Measurements from ENCODE around the gene TMPRSS9.

Gene TMPRSS9

DNA sequence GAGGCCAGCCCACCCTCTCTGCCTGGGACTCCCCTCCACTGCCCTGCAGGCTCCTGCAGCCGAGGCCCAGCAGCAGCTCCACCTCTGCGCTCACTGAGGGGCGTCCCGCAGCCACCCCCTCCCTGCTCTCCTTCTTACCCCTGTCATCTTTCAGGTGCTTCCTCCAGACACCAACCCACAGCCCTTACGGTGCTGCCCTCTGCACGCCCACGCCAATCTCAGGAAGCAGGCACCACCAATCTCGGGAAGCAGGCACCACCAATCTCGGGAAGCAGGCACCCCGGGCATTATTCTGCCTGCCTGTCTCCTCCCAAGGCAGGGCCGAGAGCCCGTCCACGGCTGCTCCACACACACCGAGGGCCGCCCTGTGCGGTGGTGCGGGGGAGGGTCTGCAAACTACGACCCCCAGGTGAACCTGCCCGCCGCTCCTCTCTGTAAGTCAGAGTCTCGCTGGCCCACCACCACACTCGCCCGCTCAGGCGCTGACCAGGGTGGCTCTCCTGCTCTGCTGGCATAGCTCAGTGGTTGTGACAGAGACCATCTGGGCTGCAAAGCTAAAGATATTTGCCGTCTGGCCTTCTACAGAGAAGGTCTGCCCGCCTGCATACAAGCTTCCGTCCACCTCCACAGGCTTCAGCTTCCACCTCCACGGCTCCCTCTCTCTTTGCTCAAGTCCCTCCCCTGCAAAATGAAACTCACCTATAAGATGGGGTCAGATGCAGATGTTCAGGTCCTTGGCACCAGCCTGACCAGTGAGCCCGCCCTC, 34.6 kb upstream of the TMPRSS9 start:
- H3K4me3 Mint-ChIP-seq, result peak overlapping the region; percentile 72
- H3K27ac Mint-ChIP-seq, result no peak overlapping the region
- H3K9me3 Mint-ChIP-seq (ENCODE audit: low read depth), result no peaks in the 10 kb centered on the region
- H3K27me3 Mint-ChIP-seq, result no peaks in the 10 kb centered on the region
- peaks cover 47% of the 10 kb centered on the region for H3K4me1 Mint-ChIP-seq (ENCODE audit: low read depth)
- H3K36me3 Mint-ChIP-seq, result peaks cover 4% of the 10 kb centered on the region

DNA sequence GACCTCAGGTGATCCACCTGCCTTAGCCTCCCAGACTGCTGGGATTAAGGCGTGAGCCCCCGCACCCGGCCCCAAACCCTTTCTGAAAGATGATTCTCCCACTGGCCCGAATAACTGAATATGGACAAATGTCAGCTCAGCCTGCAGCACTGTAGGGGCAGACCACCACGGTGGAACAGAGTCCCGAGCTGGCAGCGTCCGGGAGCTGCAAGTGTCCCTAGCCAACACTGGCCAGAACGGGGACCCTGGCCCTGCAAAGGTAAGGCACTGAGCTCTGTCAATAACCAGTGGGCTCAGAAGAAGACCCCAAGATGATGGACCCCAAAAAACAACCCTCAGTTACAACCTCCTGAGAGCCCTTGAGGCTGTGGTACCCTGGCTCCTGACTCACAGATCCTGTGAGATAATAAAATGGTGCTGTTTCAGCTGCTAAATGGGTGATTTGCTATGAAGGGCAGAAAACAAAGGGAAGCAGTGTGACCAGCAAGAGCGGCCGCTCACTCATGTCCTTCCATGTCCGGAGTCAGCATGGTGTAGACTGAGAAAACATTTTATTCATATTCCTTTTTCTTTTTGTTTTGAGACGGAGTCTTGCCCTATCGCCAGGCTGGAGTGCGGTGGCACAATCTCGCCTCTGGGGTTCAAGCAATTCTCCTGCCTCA, 33.2 kb upstream of the TMPRSS9 start:
- Mint-ChIP-seq H3K27me3 (no peaks in the 10 kb centered on the region), H3K4me3 (peak overlapping the region; percentile 98), H3K9me3 (ENCODE audit: low read depth) (no peaks in the 10 kb centered on the region), H3K36me3 (peaks cover 4% of the 10 kb centered on the region), H3K27ac (peak overlapping the region; percentile 99), H3K4me1 (ENCODE audit: low read depth) (peaks cover 61% of the 10 kb centered on the region)

DNA sequence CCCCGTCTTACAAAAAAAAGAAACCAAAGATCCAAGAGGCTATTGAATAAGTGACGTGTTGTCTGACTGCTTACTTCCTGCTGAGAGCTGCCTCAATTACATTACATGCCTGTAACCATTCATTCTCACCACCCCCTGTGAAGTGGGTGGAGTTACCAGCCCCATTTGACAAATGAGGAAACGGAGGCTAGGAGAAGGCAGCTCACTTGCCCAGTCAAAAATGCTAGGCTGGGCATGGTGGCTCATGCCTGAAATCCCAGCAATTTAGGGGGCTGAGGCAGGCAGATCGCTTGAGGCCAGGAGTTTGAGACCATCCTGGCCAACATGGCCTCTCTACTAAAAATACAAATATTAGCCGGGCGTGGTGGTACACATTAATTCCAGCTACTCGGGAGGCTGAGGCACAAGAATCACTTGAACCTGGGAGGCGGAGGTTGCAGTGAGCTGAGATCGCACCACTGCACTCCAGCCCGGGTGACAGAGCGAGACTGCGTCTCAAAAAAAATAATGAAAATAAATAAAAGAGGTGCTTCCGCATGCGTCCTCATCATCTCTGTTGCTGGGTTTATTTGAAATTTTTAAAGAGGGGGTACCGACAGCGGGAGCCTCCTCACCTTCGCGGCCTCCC, 32.2 kb upstream of the TMPRSS9 start:
- H3K27ac Mint-ChIP-seq, result peak overlapping the region; percentile 99
- H3K9me3 Mint-ChIP-seq (ENCODE audit: low read depth), result no peaks in the 10 kb centered on the region
- no peaks in the 10 kb centered on the region for H3K27me3 Mint-ChIP-seq
- H3K4me1 Mint-ChIP-seq (ENCODE audit: low read depth), result peaks cover 68% of the 10 kb centered on the region
- H3K4me3 Mint-ChIP-seq, result peak overlapping the region; percentile 98
- H3K36me3 Mint-ChIP-seq, result peaks cover 4% of the 10 kb centered on the region

DNA sequence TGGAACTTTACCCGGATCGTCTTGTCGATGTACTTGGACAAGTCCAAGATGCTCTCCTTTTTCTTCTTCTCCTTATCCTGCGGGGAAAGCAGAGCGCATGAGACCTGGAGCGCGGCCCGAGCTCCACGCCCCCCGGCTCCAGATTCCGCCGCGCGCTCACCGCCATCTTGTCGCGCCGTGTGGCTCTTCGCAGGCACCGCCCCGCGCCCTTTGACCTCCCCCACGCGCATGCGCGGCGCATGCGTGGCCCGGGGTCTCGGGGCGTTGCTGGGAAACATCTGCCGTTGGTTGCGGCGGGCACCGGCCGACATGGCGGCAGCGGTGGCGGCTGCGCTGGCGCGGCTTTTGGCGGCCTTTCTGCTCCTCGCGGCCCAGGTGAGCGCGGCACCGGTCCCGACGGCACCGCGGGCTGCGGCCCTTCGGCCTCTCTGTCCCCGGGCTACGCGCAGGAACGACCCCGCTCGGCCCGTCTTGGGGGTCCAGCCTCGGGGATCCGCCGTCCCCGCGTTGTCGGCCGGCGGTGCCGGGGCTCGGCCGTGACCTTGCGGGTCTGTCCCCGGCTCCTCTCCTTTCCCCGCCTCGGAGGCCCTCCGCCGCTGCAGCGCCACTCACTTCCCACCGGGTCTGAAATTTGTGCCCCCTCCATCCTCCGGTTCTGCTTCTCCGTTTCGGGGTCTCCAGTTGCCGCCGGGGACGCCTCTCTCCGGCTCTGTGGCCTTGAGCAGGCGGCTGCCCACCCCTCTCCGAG, 31.5 kb upstream of the TMPRSS9 start, which contains the start of the genes LSM7 and SPPL2B:
Gene LSM7 (minus strand): TSS at position 186 of the 748 bp plus-strand sequence. CDS start 20 bp downstream, at position 166.
Gene SPPL2B (plus strand): TSS at position 284 of the 748 bp plus-strand sequence. CDS start 26 bp downstream, at position 310.
- no peaks in the 10 kb centered on the region for H3K27me3 Mint-ChIP-seq
- H3K36me3 Mint-ChIP-seq, result peaks cover 4% of the 10 kb centered on the region
- H3K27ac Mint-ChIP-seq, result peak within 1 kb of the TSS; percentile 99
- H3K9me3 Mint-ChIP-seq (ENCODE audit: low read depth), result no peaks in the 10 kb centered on the region
- H3K4me3 Mint-ChIP-seq, result peak within 1 kb of the TSS; percentile 98
- peaks cover 70% of the 10 kb centered on the region for H3K4me1 Mint-ChIP-seq (ENCODE audit: low read depth)

DNA sequence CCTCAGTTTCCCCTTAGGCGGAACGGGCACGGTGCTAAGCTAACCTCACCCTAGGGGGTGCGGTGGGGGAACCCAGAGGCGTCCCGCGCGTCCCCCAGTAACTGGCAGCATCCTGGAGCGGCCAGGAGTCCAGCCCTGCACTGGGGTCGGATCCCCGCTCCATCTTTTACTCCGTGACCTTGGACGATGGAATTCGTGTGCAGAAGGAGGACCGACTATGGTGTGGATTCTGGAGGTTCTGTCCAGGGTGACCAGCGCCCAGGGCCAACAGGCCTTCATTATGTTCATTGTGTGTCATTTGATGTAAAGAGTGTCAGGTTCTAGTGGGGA, 31.0 kb upstream of the TMPRSS9 start:
- Mint-ChIP-seq H3K27ac (peak overlapping the region; percentile 94), H3K9me3 (ENCODE audit: low read depth) (no peaks in the 10 kb centered on the region), H3K4me1 (ENCODE audit: low read depth) (peaks cover 72% of the 10 kb centered on the region), H3K4me3 (peak overlapping the region; percentile 91), H3K36me3 (peaks cover 4% of the 10 kb centered on the region), H3K27me3 (no peaks in the 10 kb centered on the region)

DNA sequence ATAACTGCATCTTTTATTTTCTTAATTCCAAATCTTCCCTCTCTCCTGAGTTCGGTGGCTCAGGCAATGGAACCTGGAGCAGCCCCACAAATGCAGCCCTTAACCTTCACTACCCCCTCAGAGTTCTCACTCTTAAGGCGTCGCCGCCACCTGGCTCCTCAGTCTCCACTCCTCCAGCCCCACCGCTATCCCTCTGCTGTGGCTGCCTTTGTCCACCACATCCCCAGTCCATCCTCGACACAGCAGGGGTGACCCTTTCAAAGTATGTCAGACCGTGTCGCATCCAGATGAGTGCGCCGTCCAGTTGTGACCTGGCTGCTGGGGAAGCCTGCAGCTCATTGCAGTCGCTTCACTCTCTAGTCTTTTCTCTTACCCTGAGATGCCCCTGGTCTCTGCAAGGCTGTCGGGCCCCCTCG, 30.6 kb upstream of the TMPRSS9 start:
- H3K4me1 Mint-ChIP-seq (ENCODE audit: low read depth), result peaks cover 70% of the 10 kb centered on the region
- no peaks in the 10 kb centered on the region for H3K9me3 Mint-ChIP-seq (ENCODE audit: low read depth)
- peak overlapping the region; percentile 94 for H3K27ac Mint-ChIP-seq
- H3K27me3 Mint-ChIP-seq, result no peaks in the 10 kb centered on the region
- H3K36me3 Mint-ChIP-seq, result peaks cover 4% of the 10 kb centered on the region
- H3K4me3 Mint-ChIP-seq, result peak overlapping the region; percentile 91

DNA sequence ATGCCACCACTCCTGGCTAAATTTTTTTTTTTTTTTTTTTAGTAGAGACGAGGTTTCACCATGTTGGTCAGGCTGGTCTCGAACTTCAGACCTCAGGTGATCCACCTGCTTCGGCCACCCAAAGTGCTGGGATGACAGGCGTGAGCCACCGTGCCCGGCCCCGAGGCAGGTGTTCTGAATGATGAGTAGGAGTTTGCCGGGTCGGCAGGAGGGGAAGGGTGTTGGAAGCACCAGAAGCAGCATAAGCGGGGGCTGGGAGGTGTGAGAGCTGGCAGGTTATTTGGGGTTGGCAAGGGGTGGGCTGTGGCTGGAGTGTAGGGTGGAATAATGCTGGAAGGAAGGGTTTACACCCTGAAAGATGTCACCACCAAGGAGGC, 29.8 kb upstream of the TMPRSS9 start:
- peaks cover 65% of the 10 kb centered on the region for H3K4me1 Mint-ChIP-seq (ENCODE audit: low read depth)
- peaks cover 4% of the 10 kb centered on the region for H3K36me3 Mint-ChIP-seq
- H3K4me3 Mint-ChIP-seq, result peak overlapping the region; percentile 59
- no peaks in the 10 kb centered on the region for H3K9me3 Mint-ChIP-seq (ENCODE audit: low read depth)
- H3K27me3 Mint-ChIP-seq, result no peaks in the 10 kb centered on the region
- peak overlapping the region; percentile 92 for H3K27ac Mint-ChIP-seq

DNA sequence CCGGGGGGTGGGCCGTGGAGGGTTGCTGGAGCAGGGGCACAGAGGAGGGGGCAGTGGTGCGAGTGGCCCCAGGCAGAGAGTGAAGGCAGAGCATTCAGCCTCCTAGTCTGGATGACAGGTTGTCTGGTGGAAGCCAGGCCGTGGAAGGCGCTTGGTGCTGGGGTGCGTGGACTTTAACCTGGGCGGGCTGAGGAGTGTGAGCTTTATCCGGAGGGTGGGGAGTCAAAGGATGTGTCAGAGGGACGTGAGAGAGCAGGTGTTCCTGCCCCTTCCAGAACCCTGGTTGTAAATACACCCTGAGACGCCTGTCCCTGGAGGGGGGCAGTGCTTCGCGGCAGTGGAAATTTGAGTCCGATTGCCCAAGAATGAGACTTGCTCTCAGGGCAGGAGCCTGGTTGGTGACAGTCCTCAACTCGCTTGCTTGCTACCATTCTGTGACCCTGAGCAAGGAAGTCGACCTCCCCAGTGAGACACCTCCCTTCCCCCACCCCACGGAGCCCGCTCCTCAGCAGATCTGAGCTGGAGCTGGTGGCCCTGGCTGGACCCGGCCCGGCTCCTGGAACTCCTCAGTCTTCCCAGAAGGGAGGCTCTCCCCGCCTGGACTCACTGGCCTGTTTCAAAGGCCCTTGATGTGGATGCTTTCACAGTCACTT, 29.3 kb upstream of the TMPRSS9 start:
- H3K27me3 Mint-ChIP-seq, result no peaks in the 10 kb centered on the region
- peak overlapping the region; percentile 92 for H3K27ac Mint-ChIP-seq
- peak overlapping the region; percentile 59 for H3K4me3 Mint-ChIP-seq
- no peaks in the 10 kb centered on the region for H3K9me3 Mint-ChIP-seq (ENCODE audit: low read depth)
- H3K4me1 Mint-ChIP-seq (ENCODE audit: low read depth), result peaks cover 63% of the 10 kb centered on the region
- peaks cover 6% of the 10 kb centered on the region for H3K36me3 Mint-ChIP-seq

DNA sequence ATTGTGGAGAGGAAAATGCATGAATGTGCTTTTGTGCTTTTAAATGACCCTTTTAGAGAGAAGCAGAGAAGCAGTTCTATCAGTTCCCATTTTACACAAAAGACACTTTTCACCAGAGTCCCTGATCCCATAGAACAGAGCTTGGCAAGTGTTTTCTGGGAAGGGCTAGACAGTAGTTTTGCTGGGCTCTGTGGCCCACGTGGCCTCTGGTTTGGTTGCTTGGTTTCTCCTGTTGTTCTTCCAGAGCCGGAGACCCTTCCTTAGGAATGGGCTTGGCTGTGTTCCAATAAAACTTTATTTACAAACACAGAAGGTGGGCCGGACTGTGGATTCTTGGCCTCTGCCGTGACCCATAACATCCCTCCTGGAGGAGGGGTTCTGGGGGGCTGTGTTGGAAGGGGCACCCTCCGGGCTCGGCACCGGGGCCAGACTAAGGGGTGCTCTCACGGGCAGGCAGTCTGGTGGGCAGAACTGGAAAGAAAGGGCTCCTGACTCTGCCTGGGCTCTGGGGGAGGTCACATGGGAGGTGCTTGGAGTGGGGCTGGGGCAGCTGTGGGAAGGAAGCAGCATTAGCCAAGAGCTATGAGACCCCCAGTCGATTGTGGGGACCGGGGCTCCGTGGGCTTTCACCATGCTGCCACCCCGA, 28.3 kb upstream of the TMPRSS9 start:
- H3K36me3 Mint-ChIP-seq, result peaks cover 7% of the 10 kb centered on the region
- no peaks in the 10 kb centered on the region for H3K9me3 Mint-ChIP-seq (ENCODE audit: low read depth)
- H3K4me3 Mint-ChIP-seq, result peak overlapping the region; percentile 59
- peaks cover 59% of the 10 kb centered on the region for H3K4me1 Mint-ChIP-seq (ENCODE audit: low read depth)
- H3K27me3 Mint-ChIP-seq, result no peaks in the 10 kb centered on the region
- H3K27ac Mint-ChIP-seq, result peak overlapping the region; percentile 92

DNA sequence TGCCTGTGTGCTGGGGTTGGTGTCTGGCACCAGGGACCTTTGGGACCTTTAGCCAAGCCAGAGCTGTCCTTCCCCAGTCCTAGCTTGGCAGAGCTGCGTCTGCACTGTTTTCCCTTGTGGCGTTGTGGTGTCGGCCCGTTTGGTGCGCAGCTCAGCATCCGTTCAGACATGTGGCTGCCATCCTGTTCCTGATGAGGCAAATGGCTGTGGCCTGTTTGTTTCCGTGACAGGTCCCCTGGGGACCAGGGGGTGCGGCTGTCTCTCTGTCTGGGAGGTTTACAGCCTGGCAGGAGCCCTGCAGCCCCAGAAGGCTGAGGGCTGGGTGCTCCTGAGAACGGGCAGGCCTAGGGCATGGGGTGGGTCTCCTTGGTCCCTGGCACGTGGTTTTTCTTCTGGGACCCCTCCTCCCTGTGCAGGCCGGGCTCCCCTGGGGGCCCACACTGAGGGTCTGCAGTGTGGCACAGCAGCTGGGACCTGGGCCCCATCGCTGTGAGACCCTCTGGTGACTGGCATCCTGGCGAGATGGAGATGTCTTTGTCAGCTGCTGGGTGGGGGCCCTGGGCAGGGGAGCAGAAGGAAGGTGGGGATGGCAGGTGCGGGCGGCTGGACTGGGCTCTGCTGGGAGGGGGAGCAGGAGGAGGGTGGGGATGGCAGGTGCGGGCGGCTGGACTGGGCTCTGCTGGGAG, 27.6 kb upstream of the TMPRSS9 start:
- Mint-ChIP-seq H3K4me3 (peak overlapping the region; percentile 60), H3K9me3 (ENCODE audit: low read depth) (no peaks in the 10 kb centered on the region), H3K27me3 (no peaks in the 10 kb centered on the region), H3K4me1 (ENCODE audit: low read depth) (peaks cover 51% of the 10 kb centered on the region), H3K27ac (peak overlapping the region; percentile 92), H3K36me3 (peaks cover 7% of the 10 kb centered on the region)

DNA sequence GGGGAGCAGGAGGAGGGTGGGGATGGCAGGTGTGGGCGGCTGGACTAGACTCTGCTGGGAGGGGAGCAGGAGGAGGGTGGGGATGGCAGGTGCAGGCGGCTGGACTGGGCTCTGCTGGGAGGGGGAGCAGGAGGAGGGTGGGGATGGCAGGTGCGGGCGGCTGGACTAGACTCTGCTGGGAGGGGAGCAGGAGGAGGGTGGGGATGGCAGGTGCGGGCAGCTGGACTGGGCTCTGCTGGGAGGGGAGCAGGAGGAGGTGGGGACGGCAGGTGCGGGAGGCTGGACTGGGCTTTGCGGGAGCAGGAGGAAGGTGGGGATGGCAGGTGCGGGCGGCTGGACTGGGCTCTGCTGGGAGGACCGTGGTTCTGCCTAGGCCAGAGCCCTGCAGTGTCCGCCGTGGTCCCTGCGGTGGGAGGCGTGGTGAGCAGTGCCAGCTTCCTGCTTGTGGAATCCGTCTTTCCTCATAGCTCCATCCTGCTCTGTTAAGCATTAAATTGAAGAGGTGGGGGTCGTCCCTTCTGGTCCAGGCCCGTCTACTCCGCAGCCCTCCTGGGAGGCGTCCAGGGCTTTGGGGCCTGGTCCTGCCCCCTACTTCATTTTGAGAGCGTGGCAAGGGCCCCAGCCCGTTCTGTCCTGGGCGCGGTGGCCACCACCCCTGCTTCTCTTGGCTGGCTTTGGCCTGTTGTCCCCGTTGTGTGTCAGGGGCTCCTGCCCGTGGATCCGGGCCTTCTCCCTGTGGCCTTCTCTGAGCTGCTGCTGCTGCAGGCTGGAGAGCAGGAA, 26.8 kb upstream of the TMPRSS9 start:
- Mint-ChIP-seq H3K4me3 (peak overlapping the region; percentile 44), H3K36me3 (peaks cover 3% of the 10 kb centered on the region), H3K27me3 (no peaks in the 10 kb centered on the region), H3K9me3 (ENCODE audit: low read depth) (no peaks in the 10 kb centered on the region), H3K27ac (peak overlapping the region; percentile 66), H3K4me1 (ENCODE audit: low read depth) (peaks cover 49% of the 10 kb centered on the region)

DNA sequence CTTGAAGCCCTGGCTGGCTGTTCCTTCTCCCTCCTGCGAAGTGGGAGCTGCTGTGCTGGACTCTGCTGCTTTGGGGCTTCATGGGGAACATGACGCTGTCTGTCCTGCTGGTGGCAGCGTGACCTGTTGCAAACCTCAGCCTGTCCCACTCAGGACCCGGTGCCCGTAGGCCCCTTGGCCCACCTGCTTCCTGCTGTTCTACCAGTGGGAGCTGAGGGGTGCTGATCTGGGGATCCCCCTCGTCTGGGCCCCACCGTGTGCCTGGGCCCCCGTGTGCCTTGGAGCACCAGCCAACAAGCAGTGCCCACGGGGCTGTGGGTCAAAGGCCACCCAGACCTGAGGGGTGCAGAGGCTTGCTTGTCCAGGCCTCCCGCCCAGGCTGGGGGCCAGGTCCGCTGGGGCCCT, 26.3 kb upstream of the TMPRSS9 start:
- Mint-ChIP-seq H3K27ac (peak overlapping the region; percentile 66), H3K4me3 (peak overlapping the region; percentile 44), H3K4me1 (ENCODE audit: low read depth) (peaks cover 48% of the 10 kb centered on the region), H3K36me3 (peaks cover 3% of the 10 kb centered on the region), H3K9me3 (ENCODE audit: low read depth) (no peaks in the 10 kb centered on the region), H3K27me3 (no peaks in the 10 kb centered on the region)

DNA sequence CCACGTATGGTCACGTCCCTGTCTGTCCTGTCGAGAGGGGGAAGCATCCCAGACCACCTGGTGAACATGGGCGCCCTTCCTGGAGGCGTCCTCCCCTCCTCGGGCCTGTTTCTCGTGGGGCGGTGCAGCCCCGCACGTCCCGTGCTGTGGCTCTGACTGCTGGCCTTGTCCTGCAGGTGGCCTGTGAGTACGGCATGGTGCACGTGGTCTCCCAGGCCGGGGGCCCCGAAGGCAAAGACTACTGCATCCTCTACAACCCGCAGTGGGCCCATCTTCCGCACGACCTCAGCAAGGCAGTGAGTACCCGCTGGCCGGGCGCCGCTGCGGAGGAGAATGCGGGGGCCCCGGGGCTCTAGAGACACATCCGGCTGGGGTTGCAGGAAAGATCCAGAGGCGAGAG, 25.6 kb upstream of the TMPRSS9 start:
- Mint-ChIP-seq H3K27ac (no peak overlapping the region), H3K27me3 (no peaks in the 10 kb centered on the region), H3K36me3 (peaks cover 3% of the 10 kb centered on the region), H3K4me1 (ENCODE audit: low read depth) (peaks cover 45% of the 10 kb centered on the region), H3K4me3 (no peak overlapping the region), H3K9me3 (ENCODE audit: low read depth) (no peaks in the 10 kb centered on the region)
